ENCODE measurements around the gene RMDN2.

Gene RMDN2

DNA sequence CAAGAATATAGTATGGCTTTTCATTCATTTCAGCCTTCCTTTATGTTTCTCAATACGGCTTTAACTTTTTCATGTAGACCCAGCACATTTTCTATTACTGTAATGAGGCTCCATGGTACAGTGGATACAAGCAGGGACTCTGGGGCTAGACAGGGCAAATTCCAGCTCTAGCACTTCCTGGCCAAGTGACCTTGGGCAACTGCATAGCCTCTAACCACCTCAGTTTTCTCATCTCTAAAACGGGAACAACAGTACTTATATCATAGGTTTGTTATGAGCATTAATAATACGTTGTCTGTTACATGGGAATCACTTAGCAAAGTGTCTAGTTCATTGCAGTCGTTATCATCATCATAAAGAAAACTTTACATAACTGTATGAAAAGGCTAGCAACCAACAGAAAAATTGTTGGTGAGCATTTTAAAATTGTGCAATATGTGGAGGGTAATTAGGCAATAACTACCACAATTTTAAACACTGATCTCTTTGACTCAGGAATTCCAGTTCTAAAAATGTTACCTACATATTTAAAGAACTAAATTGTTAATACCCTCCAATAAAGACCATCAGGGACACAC, 13.7 kb upstream of the RMDN2 start:
- TF ChIP-seq, protein P1, sequence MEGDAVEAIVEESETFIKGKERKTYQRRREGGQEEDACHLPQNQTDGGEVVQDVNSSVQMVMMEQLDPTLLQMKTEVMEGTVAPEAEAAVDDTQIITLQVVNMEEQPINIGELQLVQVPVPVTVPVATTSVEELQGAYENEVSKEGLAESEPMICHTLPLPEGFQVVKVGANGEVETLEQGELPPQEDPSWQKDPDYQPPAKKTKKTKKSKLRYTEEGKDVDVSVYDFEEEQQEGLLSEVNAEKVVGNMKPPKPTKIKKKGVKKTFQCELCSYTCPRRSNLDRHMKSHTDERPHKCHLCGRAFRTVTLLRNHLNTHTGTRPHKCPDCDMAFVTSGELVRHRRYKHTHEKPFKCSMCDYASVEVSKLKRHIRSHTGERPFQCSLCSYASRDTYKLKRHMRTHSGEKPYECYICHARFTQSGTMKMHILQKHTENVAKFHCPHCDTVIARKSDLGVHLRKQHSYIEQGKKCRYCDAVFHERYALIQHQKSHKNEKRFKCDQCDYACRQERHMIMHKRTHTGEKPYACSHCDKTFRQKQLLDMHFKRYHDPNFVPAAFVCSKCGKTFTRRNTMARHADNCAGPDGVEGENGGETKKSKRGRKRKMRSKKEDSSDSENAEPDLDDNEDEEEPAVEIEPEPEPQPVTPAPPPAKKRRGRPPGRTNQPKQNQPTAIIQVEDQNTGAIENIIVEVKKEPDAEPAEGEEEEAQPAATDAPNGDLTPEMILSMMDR (IDR thresholded peaks at IDR 0.05; ENCODE audit: borderline replicate concordance, insufficient read depth, low read depth, low read length), result no peak
- H3K4me3 ChIP-seq (ENCODE audit: low read depth, low read length), result no peak overlapping the region

DNA sequence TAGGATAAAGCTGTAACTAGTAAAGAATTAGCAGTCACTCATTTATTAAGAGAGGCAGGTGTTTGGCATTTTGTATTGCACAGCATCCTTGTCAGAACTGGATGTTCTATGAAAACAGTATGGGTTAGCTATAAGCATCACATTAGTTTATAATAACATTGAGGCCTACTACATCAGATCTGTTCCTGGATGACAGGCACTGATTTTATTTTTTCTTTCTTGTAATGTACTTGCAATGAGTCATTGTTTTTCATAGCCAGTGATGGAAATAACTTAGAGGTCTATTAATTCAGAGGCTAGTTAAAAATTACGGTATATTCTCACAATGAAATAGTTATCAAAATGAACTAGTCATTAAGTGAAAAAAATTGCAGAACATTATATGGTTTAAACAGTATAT, 13.0 kb upstream of the RMDN2 start:
- TF ChIP-seq, protein P1 (IDR thresholded peaks at IDR 0.05; ENCODE audit: borderline replicate concordance, insufficient read depth, low read depth, low read length), result no peak
- no peak overlapping the region for H3K4me3 ChIP-seq (ENCODE audit: low read depth, low read length)

DNA sequence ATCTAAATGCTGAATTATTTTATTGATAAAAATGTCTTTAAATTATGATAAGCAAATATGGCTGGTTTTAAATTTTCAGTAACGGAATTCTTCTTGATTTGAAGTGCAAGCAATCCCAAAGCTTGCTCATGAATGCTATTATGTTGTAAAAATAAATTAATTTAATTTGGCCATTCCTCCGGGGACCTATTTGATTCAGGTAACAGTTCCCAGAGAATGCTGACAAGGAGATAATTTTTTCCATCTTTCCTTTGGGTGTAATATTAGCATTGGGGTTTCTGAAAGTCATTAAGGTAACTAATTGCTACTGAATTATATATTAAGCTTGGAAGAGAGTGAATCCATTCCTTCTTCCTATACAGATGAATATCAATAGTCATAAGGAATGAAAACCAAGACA, 12.5 kb upstream of the RMDN2 start:
- no peak overlapping the region for H3K4me3 ChIP-seq (ENCODE audit: low read depth, low read length)
- TF ChIP-seq, protein P1 (IDR thresholded peaks at IDR 0.05; ENCODE audit: borderline replicate concordance, insufficient read depth, low read depth, low read length), result no peak

DNA sequence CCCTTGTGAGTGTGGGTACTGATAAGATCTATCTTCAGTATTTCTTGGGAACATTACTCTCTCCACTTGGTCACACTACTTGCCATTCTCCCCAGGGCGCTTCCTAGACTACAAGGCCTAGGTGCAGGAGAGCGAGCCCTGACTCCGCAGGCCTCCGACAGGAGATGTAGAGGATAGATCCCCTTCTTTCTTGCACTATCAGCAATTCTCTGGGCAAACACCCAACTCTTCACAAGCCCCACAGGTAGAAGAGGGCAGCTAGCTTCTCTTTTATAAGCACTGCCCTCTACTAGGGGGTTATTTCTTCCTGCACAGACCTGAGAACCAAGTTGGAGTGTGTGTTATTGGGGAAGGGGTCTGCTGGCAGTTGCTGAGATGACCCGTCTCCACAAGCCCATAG, 10.7 kb upstream of the RMDN2 start:
- TF ChIP-seq, protein P1 (IDR thresholded peaks at IDR 0.05; ENCODE audit: borderline replicate concordance, insufficient read depth, low read depth, low read length), result no peak

DNA sequence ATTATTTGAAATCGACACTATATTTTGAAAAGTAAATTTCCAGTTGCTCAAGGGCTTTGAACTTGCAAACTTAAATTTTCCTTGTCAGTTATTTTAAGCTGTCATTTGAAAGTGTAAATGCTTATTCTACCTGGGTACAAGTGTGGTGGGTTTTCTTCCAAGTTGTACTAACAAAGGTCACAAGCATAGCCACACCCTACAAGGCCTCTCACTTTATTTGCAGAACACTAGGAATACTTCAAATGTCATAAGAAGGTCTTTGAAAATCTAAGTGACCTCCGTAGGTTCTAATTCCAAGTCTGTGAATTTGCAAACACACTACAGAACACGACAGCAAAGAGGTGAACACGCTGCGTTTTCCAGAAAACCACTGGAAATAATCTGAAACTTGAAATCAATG, 9.3 kb upstream of the RMDN2 start:
- TF ChIP-seq, protein P1 (IDR thresholded peaks at IDR 0.05; ENCODE audit: borderline replicate concordance, insufficient read depth, low read depth, low read length), result no peak
- H3K4me3 ChIP-seq (ENCODE audit: low read depth, low read length), result no peak overlapping the region

More for the DNA sequence above, 10.7 kb upstream of the RMDN2 start:
- H3K4me3 ChIP-seq (ENCODE audit: low read depth, low read length), result no peak overlapping the region

DNA sequence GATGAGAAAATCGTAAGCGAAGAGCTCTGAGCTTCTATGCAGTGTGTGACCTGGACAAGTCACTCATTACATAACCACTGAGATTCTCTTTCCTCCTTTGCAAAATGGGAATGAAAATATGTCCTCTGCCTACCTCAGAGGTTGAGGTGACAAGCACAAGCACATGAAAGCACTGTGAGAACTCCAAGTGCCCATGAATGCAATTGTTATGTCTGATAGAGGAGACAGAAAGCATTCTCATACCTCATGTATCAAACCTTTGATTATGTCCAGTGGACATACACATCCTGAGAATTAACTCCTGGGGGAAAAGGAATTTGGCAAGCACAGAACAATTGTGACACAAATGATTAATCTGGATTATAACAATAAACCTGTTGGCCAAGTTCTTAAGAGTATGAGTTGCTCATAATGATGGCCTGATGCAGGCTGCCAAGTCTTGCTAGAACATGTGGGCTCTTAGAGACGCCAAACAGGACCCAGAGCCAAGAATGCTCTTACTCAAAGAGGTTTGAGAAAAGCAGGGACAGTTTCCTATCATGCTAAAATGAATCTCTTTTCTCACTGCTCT, 8.5 kb upstream of the RMDN2 start:
- TF ChIP-seq, protein P1 (IDR thresholded peaks at IDR 0.05; ENCODE audit: borderline replicate concordance, insufficient read depth, low read depth, low read length), result no peak
- H3K4me3 ChIP-seq (ENCODE audit: low read depth, low read length), result no peak overlapping the region
